Smooth muscle cell (in vitro differentiated cells): ENCODE results near the gene DOK5. TPM values are rescaled to one million over a fixed set of nuclear protein-coding genes. Genes with fewer than 3 reads are reported as not detected.

Experiments used
- DNase-seq: peaks from one replicate; lab custom pipeline; 2025; ENCODE audit not compliant: unreplicated experiment; lab: John Stamatoyannopoulos, UW
- H2AFZ ChIP-seq: fragments of 200-600 bp; sonication (generic); 2 replicates; pipeline ENCODE4 v1.6.0; 2016; ENCODE audit warnings: antibody characterized with exemption, low read depth, mild to moderate bottlenecking
- H3F3A ChIP-seq: fragments of 200-600 bp; sonication (generic); 2 replicates; pipeline ENCODE4 v1.6.0; 2017; ENCODE audit warnings: antibody characterized with exemption, low read depth
- H3K27ac ChIP-seq: fragments of 200-600 bp; sonication (generic); 2 replicates; pipeline ENCODE4 v1.5.1; 2016; ENCODE audit warnings: low read depth, mild to moderate bottlenecking
- H3K27me3 ChIP-seq: fragments of 200-600 bp; sonication (generic); 2 replicates; pipeline ENCODE4 v1.6.1; 2016; ENCODE audit warnings: low read depth, mild to moderate bottlenecking
- H3K36me3 ChIP-seq: fragments of 200-600 bp; sonication (generic); 2 replicates; pipeline ENCODE4 v1.5.1; 2016; ENCODE audit warnings: low read depth
- H3K4me1 ChIP-seq: fragments of 200-600 bp; sonication (generic); 2 replicates; pipeline ENCODE4 v1.5.1; 2016; ENCODE audit warnings: low read depth
- H3K4me2 ChIP-seq: fragments of 200-600 bp; sonication (generic); 2 replicates; pipeline ENCODE4 v1.6.0; 2016; ENCODE audit warnings: mild to moderate bottlenecking
- H3K4me3 ChIP-seq: fragments of 200-600 bp; sonication (generic); 2 replicates; pipeline ENCODE4 v1.5.1; 2016; ENCODE audit warnings: mild to moderate bottlenecking
- H3K79me2 ChIP-seq: fragments of 200-600 bp; sonication (generic); 2 replicates; pipeline ENCODE4 v1.6.0; 2016; ENCODE audit warnings: low read depth, mild to moderate bottlenecking
- H3K9ac ChIP-seq: fragments of 200-600 bp; sonication (generic); 2 replicates; pipeline ENCODE4 v1.6.0; 2016; ENCODE audit warnings: low read depth
- H3K9me3 ChIP-seq: fragments of 200-600 bp; sonication (generic); replicated peaks from 2 replicates; pipeline ENCODE4 v1.5.1; 2016; ENCODE audit warnings: low read depth
- H4K20me1 ChIP-seq: fragments of 200-600 bp; sonication (generic); 2 replicates; pipeline ENCODE4 v1.6.0; 2016; ENCODE audit warnings: low read depth
- CTCF ChIP-seq: fragments of 200-600 bp; sonication (generic); IDR thresholded peaks from 2 replicates; pipeline ENCODE4 v1.5.1; 2017; ENCODE audit warnings: borderline replicate concordance, mild to moderate bottlenecking, antibody characterized with exemption; ENCODE audit not compliant: insufficient read depth, poor library complexity, severe bottlenecking
- WGBS: methylation state at CpG from one replicate; pipeline ENCODE4 v1.1.7; 2016; ENCODE audit warnings: low lambda C conversion rate; 5-methylcytosine and 5-hydroxymethylcytosine counted together
- polyA plus RNA-seq: library from polyadenylated mRNA; unstranded; fragments of >200 nt; fragmentation: Nextera tagmentation; extraction: Ambion mirVana; gene quantifications from 2 replicates; pipeline ENCODE4 v1.2.1, GENCODE V29; 2016
- total RNA-seq: library from RNA; depleted of rRNA; stranded (reverse); fragments of >200 nt; gene quantifications from 2 replicates; pipeline ENCODE4 v1.2.3, GENCODE V29; 2014

DOK5 gene
- total and polyA plus RNA-seq, 2 experiments from 2014 or later: 7.7 to 10.4 TPM

- peak; percentile 83 for TF ChIP-seq CTCF
- Histone ChIP-seq H3K9ac (no peak overlapping the region), H4K20me1 (no peaks in the 10 kb centered on the region), H3K9me3 (no peaks in the 10 kb centered on the region), H3F3A (no peaks in the 10 kb centered on the region), H3K4me2 (peak overlapping the region; percentile 77), H3K4me3 (no peak overlapping the region), H3K27ac (no peak overlapping the region), H3K27me3 (no peaks in the 10 kb centered on the region), H3K4me1 (peaks cover 3% of the 10 kb centered on the region), H2AFZ (no peak overlapping the region), H3K36me3 (no peaks in the 10 kb centered on the region), H3K79me2 (no peaks in the 10 kb centered on the region)
- DNase-seq: peak; percentile 10
- 12% methylated on average over 8 of the region's 8 CpGs for WGBS
Measured at GRCh38 chr20:54649511-54649962, 174.1 kb downstream of the DOK5 start.

GRCh38 chr20:54650052-54650719 is 174.8 kb downstream of the DOK5 start:
- Histone ChIP-seq H3K4me2 (no peak overlapping the region), H3K9me3 (no peaks in the 10 kb centered on the region), H3F3A (no peaks in the 10 kb centered on the region), H3K4me1 (peaks cover 8% of the 10 kb centered on the region), H3K27me3 (no peaks in the 10 kb centered on the region), H3K9ac (no peak overlapping the region), H3K4me3 (no peak overlapping the region), H2AFZ (no peak overlapping the region), H3K79me2 (no peaks in the 10 kb centered on the region), H3K36me3 (no peaks in the 10 kb centered on the region), H3K27ac (no peak overlapping the region), H4K20me1 (no peaks in the 10 kb centered on the region)
- TF ChIP-seq CTCF: no peak
- DNase-seq: no peak
- WGBS: 36% methylated on average over 4 of the region's 4 CpGs

GRCh38 chr20:54651252-54651651 is 175.9 kb downstream of the DOK5 start:
- no peaks in the 10 kb centered on the region for H3K36me3 ChIP-seq
- no peaks in the 10 kb centered on the region for H3K79me2 ChIP-seq
- no peak overlapping the region for H3K4me2 ChIP-seq
- DNase-seq: no peak
- H3K4me1 ChIP-seq: peaks cover 8% of the 10 kb centered on the region
- H3K4me3 ChIP-seq: no peak overlapping the region
- no peaks in the 10 kb centered on the region for H3K27me3 ChIP-seq
- H3K27ac ChIP-seq: no peak overlapping the region
- no peaks in the 10 kb centered on the region for H3F3A ChIP-seq
- TF ChIP-seq CTCF: no peak
- no peak overlapping the region for H2AFZ ChIP-seq
- H4K20me1 ChIP-seq: no peaks in the 10 kb centered on the region
- H3K9me3 ChIP-seq: no peaks in the 10 kb centered on the region
- H3K9ac ChIP-seq: no peak overlapping the region
- 88% methylated on average over 3 of the region's 3 CpGs for WGBS

GRCh38 chr20:54654450-54654849 is 179.1 kb downstream of the DOK5 start:
- Histone ChIP-seq H3K9ac (no peak overlapping the region), H3K4me1 (peaks cover 8% of the 10 kb centered on the region), H3K36me3 (no peaks in the 10 kb centered on the region), H3K4me3 (no peak overlapping the region), H3K27me3 (no peaks in the 10 kb centered on the region), H3K4me2 (no peak overlapping the region), H4K20me1 (no peaks in the 10 kb centered on the region), H3K27ac (no peak overlapping the region), H3K79me2 (no peaks in the 10 kb centered on the region), H3K9me3 (no peaks in the 10 kb centered on the region), H2AFZ (no peak overlapping the region), H3F3A (no peaks in the 10 kb centered on the region)
- WGBS: 56% methylated on average over 3 of the region's 4 CpGs
- DNase-seq: no peak
- TF ChIP-seq CTCF: no peak
